Keratinocyte (primary cell): ENCODE results near the gene NOS1AP. TPM values are rescaled to one million over a fixed set of nuclear protein-coding genes. Genes with fewer than 3 reads are reported as not detected.

Source experiments
- DNase-seq: peaks from one replicate; pipeline ENCODE4 v3.0.0-alpha.2; 2011; ENCODE audit warnings: low read depth, missing footprints, low spot score
- FAIRE-seq: peaks from 2 replicates; lab custom pipeline; 2011; peaks lifted over from hg19 to GRCh38; lab: Jason Lieb, UNC
- H2AFZ ChIP-seq: 2 replicates; pipeline ENCODE4 v1.6.0; 2012; ENCODE audit warnings: low read length, control low read depth, inconsistent platforms; ENCODE audit not compliant: control insufficient read depth
- H3K27ac ChIP-seq: 2 replicates; pipeline ENCODE4 v1.5.1; 2011; ENCODE audit warnings: low read length; ENCODE audit not compliant: control insufficient read depth, insufficient read depth
- H3K27me3 ChIP-seq: 3 replicates; pipeline ENCODE4 v1.6.0; 2011; ENCODE audit warnings: low read length; ENCODE audit not compliant: control insufficient read depth, insufficient read depth; ENCODE audit errors: extremely low read depth
- H3K36me3 ChIP-seq, 2 experiments: 2 replicates in 1 of 2; 3 replicates in 1 of 2; pipeline ENCODE4 v1.5.1; 2011; ENCODE audit warnings: low read length in 2 of 2, mild to moderate bottlenecking in 1 of 2; ENCODE audit not compliant: control insufficient read depth in 2 of 2, insufficient read depth in 2 of 2; ENCODE audit errors: extremely low read depth in 1 of 2
- H3K4me1 ChIP-seq: 3 replicates; pipeline ENCODE4 v1.5.1; 2011; ENCODE audit warnings: low read length; ENCODE audit not compliant: control insufficient read depth, insufficient read depth; ENCODE audit errors: extremely low read depth
- H3K4me2 ChIP-seq: 3 replicates; pipeline ENCODE4 v1.6.0; 2011; ENCODE audit warnings: low read depth, low read length; ENCODE audit not compliant: control insufficient read depth, insufficient read depth; ENCODE audit errors: extremely low read depth
- H3K4me3 ChIP-seq, 3 experiments: fragments of 200-600 bp in 1 of 3; sonication (generic) in 1 of 3; 2 replicates in 2 of 3; 3 replicates in 1 of 3; pipeline ENCODE4 v1.5.1; 2011 to 2016; ENCODE audit warnings: low read length in 3 of 3, mild to moderate bottlenecking in 3 of 3, control low read depth in 2 of 3, inconsistent platforms in 1 of 3, low read depth in 1 of 3, mixed read lengths in 1 of 3, mixed run types in 1 of 3, moderate library complexity in 1 of 3; ENCODE audit not compliant: control insufficient read depth in 2 of 3, insufficient read depth in 2 of 3; ENCODE audit errors: extremely low read depth in 1 of 3
- H3K79me2 ChIP-seq: 2 replicates; pipeline ENCODE4 v1.6.0; 2012; ENCODE audit warnings: low read length; ENCODE audit not compliant: control insufficient read depth, insufficient read depth
- H3K9ac ChIP-seq: 3 replicates; pipeline ENCODE4 v1.6.0; 2011; ENCODE audit warnings: low read length; ENCODE audit not compliant: control insufficient read depth, insufficient read depth; ENCODE audit errors: extremely low read depth
- H3K9me1 ChIP-seq: 3 replicates; pipeline ENCODE4 v1.6.0; 2011; ENCODE audit warnings: low read length; ENCODE audit not compliant: control insufficient read depth, insufficient read depth; ENCODE audit errors: extremely low read depth
- H3K9me3 ChIP-seq: 2 replicates; pipeline ENCODE4 v1.5.1; 2012; ENCODE audit warnings: low read depth, low read length; ENCODE audit not compliant: control insufficient read depth
- H4K20me1 ChIP-seq: 3 replicates; pipeline ENCODE4 v1.6.0; 2011; ENCODE audit warnings: low read length; ENCODE audit not compliant: control insufficient read depth, insufficient read depth; ENCODE audit errors: extremely low read depth
- CTCF ChIP-seq, 3 experiments: IDR thresholded peaks in 1 of 3; conservative IDR thresholded peaks in 1 of 3; optimal IDR thresholded peaks in 1 of 3; 2 replicates in 2 of 3; 3 replicates in 1 of 3; pipeline versions ENCODE3 to v1.5.1; 2011; ENCODE audit warnings: low read length in 3 of 3, mild to moderate bottlenecking in 3 of 3, moderate library complexity in 2 of 3, control low read depth in 1 of 3, inconsistent platforms in 1 of 3; ENCODE audit not compliant: insufficient read depth in 2 of 3; ENCODE audit errors: extremely low read depth in 1 of 3
- EZH2 ChIP-seq: IDR thresholded peaks from one replicate; pipeline ENCODE4 v1.6.1; 2012; ENCODE audit warnings: inconsistent platforms, mild to moderate bottlenecking, low read length, moderate library complexity
- dilution Hi-C: fragments of 300-500 bp; cut with MboI; formaldehyde crosslinking; loops from one replicate; pipeline ENCODE4 v1.7.0; 2020; ENCODE audit warnings: low sequenced_read_pairs; ENCODE audit not compliant: extremely low pct_ligation_motif_present
- polyA plus RNA-seq, 5 experiments: library from polyadenylated mRNA; depleted of rRNA in 3 of 5; stranded (reverse) in 3 of 5; stranded (forward) in 1 of 5; unstranded in 1 of 5; fragments of >200 nt; gene quantifications; 1 replicate in 1 of 5; 2 replicates in 3 of 5; 3 replicates in 1 of 5; pipeline versions ENCODE4 v1.2.1 to v1.2.3, GENCODE V29; 2011 to 2012; ENCODE audit warnings: missing spikeins in 2 of 5, low read depth in 1 of 5, low replicate concordance in 1 of 5

NOS1AP gene
- polyA plus RNA-seq, 1 donor (not counting 4 experiments of a cell fraction or from before 2014, with no cell fraction given), result not detected

GRCh38 chr1:162169031-162169790 lies 99.7 kb downstream of the NOS1AP start:
- no peaks in the 10 kb centered on the region for H3K9me1 ChIP-seq
- DNase-seq, result no peak
- no peaks in the 10 kb centered on the region for H3K36me3 ChIP-seq
- no peak overlapping the region for H3K9ac ChIP-seq
- H4K20me1 ChIP-seq, result no peaks in the 10 kb centered on the region
- no peak overlapping the region for H3K27ac ChIP-seq
- FAIRE-seq, result no peak
- H3K4me2 ChIP-seq, result no peak overlapping the region
- H2AFZ ChIP-seq, result no peak overlapping the region
- H3K4me3 ChIP-seq, result no peak overlapping the region
- H3K27me3 ChIP-seq, result no peaks in the 10 kb centered on the region
- dilution Hi-C loops, result no loop called here
- TF ChIP-seq EZH2 (no peak), CTCF (optimal IDR thresholded peaks at IDR 0.05 in 1 of 3, IDR thresholded peaks at IDR 0.05 in 1 of 3, conservative IDR thresholded peaks at IDR 0.05 in 1 of 3; ENCODE audit: extremely low read depth in 1 of 3, insufficient read depth in 2 of 3, low read length in 3 of 3) (no peak)
- H3K79me2 ChIP-seq, result no peaks in the 10 kb centered on the region
- H3K9me3 ChIP-seq, result no peaks in the 10 kb centered on the region
- H3K4me1 ChIP-seq, result no peaks in the 10 kb centered on the region

- H3K4me2 ChIP-seq, result no peak overlapping the region
- no peak overlapping the region for H2AFZ ChIP-seq
- H3K9me3 ChIP-seq, result no peaks in the 10 kb centered on the region
- dilution Hi-C loops, result no loop called here
- H3K9me1 ChIP-seq, result no peaks in the 10 kb centered on the region
- H3K27me3 ChIP-seq, result no peaks in the 10 kb centered on the region
- H3K27ac ChIP-seq, result no peak overlapping the region
- H3K4me3 ChIP-seq, result no peak overlapping the region
- no peaks in the 10 kb centered on the region for H4K20me1 ChIP-seq
- FAIRE-seq (no peak), DNase-seq (no peak)
- no peaks in the 10 kb centered on the region for H3K4me1 ChIP-seq
- H3K9ac ChIP-seq, result no peak overlapping the region
- H3K36me3 ChIP-seq, result no peaks in the 10 kb centered on the region
- TF ChIP-seq CTCF (optimal IDR thresholded peaks at IDR 0.05 in 1 of 3, IDR thresholded peaks at IDR 0.05 in 1 of 3, conservative IDR thresholded peaks at IDR 0.05 in 1 of 3; ENCODE audit: extremely low read depth in 1 of 3, insufficient read depth in 2 of 3, low read length in 3 of 3) (no peak), EZH2 (no peak)
- no peaks in the 10 kb centered on the region for H3K79me2 ChIP-seq
Measured at GRCh38 chr1:162171111-162171510, 101.6 kb downstream of the NOS1AP start.
